ENCODE data around the gene POLR3A.

Gene POLR3A

DNA sequence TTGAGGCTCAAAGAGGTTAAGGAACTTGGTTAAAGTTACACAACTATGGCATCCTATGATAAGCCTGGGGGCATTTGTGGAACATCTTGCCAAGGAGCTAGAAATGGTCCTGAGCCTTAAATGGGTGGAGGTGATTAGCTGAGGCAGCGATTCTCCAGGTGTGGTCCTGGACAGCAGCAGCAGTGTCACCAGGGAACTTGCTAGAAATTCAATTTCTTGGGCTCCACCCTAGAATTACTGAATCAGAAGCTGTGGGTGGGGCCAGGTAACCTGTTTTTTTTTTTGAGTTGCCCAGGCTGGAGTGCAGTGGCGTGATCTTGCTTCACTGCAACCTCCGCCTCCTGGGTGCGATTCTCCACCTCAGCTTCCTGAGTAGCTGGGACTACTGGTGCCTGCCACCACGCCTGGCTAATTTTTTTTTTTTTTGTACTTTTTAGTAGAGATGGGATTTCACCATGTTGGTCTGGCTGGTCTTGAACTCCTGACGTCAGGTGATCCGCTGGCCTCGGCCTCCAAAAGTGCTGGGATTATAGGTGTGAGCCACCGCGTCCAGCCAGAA lies 17.5 kb upstream of the POLR3A start:
- no peak for DNase-seq

DNA sequence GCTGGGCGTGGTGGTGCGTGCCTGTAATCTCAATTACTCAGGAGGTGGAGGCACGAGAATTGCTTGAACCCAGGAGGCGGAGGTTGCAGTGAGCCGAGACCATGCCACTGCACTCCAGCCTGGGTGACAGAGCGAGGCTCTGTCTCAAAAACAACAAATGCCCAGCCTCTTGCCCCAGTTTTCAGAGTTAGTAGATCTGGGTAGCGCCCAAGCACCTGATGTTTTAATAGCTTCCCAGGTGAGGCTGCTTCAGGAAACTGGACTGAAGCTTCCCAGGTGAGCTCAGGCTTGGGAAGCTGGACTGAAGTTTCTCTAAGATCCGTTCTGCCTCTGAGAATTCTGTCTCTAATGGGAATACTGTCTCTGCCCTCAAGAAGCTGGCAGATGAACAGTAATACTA lies 16.5 kb upstream of the POLR3A start:
- no peak for DNase-seq

- DNase-seq, result peak in 1 of 2 donors; percentile 40
These were observed 15.9 kb upstream of the POLR3A start for GRCh38 chr10:78045237-78045636.

GRCh38 chr10:78044699-78045098 lies 15.4 kb upstream of the POLR3A start:
- no peak for DNase-seq

DNA sequence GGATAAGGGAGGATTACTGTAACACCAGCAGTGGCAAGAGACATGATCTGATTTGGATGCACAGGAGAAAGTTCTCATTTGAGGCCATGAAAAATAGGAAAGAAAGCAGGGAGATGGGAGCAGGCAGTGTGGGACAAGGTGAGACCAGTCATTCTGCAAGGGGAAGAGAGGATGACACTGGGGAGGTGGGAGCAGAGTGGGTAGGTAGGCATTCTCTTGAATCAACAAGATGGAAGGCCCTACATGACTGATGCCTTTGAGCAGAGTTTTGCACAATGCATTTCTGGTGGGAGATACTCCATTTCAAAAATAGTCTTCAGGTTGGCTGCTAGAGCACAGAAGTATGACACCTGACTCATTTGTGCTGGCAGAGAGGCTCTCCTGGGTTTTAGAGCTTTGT lies 14.9 kb upstream of the POLR3A start:
- no peak for DNase-seq

DNA sequence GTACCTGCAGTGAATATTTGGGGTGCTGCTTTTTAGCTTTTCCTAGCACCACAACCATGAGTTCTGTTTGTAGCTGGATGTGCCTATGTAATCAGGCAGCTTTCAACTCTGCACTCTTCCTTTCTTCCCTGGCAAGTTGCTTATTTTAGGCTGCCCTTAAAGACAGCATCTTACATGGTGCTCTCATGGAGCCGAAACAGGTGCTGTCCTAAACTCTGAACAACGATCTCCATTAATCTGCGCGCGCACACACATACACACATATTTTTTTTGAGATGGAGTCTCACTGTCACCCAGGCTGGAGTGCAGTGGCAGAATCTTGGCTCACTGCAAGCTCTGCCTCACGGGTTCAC lies 13.4 kb upstream of the POLR3A start:
- DNase-seq, result no peak

- DNase-seq, result no peak
These were observed 12.9 kb upstream of the POLR3A start for GRCh38 chr10:78042058-78042751.

DNA sequence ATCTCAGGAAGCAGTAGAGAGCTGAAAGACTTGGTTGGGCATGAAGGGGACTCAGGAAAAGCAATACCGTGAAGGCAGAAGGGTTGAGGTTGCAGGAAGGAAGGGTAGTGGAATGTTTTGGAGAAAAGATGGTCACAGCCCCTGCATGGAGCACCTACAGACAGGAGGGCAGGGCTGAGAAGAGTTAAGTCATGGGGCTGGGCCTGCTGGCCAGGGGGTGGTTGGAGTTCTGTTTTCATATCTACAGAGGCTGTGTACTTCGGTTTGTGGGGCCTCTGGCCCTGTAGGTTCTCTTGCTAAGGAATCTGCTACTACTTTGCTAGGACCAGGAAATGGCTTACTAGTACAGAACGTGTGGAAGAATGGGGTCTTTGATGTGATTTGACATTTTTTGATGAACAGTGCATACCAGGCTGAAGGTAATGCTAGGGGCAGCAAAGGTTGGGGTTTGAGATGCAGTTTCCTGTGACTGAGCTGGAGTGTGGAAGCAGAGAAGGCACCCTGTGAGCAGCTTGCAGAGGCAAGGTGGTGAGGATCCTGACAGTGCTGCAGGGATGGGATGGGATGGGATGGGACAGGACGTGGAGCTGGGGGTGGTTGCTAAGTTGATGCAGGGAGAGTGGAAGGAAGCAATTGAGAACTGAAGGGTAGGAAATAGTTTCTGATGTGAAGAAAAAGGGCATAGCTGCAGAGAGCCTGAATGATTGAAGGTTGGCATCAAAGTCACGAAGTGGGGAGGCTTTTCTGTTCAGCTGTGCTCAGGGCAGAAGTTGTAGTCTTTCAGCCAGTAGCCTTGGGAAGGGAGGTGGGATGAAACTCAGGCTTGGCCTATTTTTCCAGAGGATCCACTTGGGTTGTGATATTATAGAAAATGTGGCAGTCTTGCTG lies 12.1 kb upstream of the POLR3A start:
- DNase-seq, result no peak

- no peak for DNase-seq
These were observed 10.4 kb upstream of the POLR3A start for GRCh38 chr10:78039743-78040142.

DNA sequence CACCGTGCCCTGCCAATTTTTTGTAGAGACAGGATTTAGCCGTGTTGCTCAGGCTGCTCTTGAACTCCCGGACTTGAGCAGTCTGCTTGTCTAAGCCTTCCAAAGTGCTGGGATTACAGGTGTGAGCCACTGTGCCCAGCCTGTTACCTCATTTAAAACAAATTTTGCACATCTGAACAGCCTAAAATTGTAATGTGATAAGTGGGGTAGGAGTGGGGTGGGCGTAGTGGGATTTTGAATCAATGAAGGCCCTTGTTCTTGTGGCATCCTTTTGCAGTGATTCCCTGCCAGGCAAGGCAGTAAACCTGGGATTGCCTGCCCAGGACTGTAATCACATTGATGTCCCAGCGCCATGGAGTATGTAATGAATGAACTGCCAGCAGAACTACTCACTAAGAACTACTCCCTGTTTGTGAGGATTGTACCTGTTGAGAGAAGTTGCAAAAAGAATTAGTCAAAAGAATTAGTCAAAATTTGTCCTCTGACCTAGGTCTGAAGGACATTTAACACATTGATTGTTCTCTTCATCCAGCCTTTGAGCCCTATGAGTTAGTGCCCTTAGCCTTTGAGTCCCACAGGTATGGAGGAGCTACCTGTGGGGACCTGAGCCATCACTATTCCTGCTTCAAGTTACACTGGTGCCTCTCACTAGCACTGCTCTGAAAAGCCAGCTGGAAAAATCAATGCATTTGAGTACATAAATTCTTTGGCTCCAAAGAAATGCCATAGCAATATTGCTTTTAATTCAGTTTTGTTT lies 9.7 kb upstream of the POLR3A start:
- no peak for DNase-seq

DNA sequence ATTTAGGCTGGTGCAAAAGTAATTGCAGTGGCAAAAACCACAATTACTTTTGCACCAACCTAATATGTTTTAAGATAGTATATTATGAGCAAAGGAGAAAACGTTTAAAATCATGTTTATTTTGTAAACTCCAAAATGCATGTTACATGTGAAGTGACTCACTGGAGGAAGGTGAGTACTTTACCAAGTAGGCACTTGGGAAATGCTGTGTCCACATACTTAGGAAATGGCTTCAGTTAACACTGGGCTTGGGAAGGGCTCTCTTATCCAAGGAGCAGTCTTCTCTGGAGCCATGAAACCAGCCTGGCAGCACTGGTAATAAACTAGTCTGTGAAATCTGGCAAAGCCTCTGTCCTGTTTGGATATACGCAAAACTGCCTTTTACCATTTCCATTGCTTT lies 8.8 kb upstream of the POLR3A start:
- DNase-seq, result no peak

- DNase-seq, result no peak
These were observed 6.7 kb upstream of the POLR3A start for GRCh38 chr10:78035933-78036583.

DNA sequence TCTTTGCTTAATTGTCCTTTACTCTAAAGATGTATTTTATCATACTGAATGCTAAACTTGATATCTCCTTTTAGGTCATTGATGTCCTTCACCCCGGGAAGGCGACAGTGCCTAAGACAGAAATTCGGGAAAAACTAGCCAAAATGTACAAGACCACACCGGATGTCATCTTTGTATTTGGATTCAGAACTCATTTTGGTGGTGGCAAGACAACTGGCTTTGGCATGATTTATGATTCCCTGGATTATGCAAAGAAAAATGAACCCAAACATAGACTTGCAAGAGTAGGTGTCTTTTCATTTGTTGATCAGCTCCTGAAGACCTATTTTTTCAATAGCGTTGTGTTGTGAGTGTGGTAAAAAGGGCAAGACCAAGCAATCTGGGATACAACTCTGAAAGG lies 6.1 kb upstream of the POLR3A start:
- no peak for DNase-seq

DNA sequence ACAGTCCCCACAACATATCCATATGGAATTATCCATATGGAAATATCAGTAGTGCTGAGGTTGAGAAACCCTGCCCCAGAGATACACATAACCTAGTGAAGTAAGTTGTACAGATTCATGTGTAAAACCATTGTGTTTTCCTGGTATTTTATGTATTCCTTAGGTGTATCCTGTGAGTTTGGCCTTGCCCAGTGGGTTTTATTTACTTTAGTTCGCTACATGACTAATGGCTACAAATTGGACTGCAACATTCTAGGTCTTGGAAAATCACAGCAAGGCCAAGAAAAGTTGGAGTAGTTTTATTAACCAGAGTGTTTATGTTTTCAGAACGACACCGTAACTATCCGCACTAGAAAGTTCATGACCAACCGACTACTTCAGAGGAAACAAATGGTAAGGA lies 5.7 kb upstream of the POLR3A start:
- no peak for DNase-seq

DNA sequence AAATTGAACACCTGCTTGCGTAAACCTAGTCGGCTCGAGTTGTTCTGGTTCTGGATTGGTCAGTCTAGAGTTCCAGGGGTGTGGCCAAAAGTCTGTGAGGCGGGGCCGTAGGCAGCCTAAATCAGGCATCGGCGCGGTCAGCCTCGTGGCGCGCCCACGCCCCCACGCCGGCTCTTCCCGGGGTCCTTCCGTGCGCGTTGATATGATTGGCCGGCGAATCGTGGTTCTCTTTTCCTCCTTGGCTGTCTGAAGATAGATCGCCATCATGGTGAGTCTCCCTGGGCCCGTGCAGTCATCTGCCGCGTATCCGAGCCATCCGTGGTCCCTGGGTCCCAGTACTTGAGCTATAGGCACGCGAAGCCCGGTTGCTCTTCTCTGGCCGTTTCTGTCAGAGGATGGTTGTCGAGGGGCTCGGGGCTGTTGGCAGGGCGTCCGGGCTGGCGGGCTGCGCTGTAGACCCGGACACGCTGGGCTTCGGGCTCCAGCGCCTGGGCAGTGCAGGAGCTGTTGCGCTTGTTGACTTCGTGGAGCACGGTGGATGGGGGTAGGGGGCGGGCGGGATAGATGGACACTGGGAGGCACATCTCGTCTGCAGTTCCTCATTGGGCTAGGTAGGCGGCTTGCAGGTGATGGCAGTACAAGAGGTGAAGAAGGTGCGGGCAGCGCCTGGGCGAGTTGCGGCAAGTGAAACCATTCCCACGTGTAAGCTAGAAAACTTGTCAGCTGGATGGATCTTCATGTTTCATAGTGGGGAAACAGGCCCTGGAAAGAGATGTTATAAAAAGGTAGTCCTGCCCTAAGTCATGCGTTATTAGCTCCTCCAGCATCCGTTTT lies 4.5 kb upstream of the POLR3A start, which contains the start of gene RPS24:
Gene RPS24, plus strand, starts transcription at position 227 of the 834 bp plus-strand sequence. Its CDS starts 39 bp downstream, at position 266.
- DNase-seq, result peak; percentile 95 to 96

DNA sequence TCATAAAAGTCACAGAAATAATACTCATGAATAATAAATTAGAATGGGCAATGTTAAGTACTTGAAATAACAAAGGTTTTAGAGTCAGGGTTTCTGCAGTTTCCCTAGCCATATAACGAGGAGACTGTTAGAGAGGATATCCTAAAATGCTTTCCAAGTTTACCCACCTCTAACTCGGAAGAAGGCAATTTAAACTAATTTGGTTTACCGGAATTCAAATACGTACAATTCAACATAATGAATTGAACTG lies 4.0 kb upstream of the POLR3A start:
- no peak for DNase-seq

DNA sequence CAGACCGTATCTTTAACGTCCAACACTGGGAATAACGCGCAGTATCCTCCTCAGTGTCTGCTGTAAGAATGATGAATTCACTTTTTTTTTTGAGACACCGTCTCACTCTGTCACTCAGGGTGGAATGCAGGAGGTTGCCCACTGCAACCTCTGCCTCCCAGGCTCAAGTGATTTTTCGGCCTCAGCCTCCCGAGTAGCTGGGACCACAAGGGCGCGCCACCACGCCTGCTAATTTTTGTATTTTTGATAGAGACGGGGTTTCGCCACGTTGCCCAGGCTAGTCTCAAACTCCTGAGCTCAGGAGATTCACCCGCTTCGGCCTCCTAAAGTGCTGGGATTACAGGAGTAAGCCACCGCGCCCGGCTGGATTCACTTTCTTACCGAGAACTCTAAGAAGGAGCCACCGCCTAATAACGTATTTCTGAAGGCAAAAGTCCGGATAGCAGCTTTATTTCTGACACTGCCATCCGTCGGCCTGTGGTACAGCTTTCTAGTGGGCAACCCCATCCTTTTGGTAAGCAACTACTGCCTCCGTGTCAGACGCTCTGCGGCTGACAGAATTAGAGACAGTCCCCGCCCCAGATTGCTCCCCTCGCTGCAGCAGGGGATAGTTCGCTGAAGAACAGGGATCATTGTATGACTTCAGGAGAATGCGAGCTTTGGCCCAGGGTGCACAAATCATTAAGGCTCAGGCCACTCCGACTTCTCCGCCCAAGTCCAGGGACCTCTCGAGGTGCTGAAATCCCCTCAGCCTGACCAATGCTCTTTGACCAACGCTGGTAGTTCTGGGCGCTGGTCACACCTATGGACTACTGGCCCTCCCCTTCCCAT lies 662 bp downstream of the POLR3A start:
- peak in 1 of 2 donors; percentile 37 for DNase-seq

DNA sequence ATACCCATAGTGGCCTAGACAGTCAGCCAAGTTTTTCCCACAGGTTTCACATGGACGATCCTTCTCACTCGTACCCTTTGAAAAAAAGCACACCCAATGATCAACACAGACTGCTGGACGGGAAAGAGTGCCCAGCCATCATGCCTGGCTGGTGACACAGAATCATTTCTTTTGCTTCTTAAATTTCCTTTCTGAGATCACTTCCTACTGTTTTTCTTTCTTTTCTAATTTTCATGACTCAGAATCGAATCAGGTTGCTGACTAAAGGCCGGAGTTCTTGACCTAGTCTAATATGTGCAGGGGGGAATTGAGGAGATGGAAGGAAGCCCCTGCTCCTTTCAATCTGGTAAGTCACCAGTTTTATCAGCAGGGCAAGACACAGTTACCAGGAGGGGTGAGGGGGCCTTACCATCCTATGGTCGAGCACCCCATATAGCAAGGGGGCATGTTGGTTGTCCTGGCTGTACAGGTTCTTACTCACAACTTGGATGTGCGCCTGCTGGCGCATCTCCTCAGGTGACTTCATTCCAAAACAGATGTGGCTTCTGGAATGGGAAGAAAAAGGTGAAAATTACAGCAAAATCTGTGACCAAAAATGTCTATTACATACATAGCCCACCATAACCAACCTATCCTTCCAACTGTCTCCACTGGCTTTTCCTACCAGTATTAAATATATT lies 3.5 kb downstream of the POLR3A start:
- DNase-seq, result no peak

DNA sequence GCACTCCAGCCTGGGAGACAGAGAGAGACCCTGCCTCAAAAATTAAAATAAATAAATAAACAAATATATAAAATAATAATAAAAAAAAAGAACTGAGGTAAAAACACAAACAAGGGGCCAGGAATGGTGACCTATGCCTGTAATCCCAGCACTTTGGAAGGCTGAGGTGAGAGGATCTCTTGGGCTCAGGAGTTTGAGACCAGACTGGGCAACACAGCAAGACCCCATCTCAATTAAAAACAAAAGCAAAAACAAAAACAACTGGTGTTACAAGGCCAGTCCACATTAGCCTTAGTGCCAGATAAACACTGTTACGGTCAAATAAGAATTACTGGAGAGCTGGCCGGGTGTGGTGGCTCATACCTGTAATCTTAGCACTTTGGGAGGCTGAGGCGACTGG lies 5.6 kb downstream of the POLR3A start:
- DNase-seq, result no peak

DNA sequence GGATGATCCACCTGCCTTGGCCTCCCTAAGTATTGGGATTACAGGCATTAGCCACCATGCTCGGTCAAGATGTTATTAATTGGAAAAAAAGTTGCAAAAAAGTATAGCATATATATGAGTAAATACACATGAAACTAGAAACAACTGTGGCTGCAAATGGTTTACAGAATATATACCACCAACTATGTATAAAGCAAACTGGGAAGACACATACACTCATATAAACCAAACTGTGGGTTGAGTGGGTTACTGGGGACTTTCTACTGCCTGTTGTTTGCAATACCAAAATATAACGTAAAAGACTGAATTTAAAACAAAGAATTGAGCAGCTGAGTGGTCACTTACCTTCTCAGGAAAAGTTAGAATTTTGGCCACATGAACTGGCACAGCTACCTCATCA lies 8.1 kb downstream of the POLR3A start:
- no peak for DNase-seq

GRCh38 chr10:78019264-78019663 lies 10.1 kb downstream of the POLR3A start:
- DNase-seq, result no peak
